SU-DHL-6 (cell line): Measurements from ENCODE around the gene MAPT.

Experiments used
- H2AFZ ChIP-seq: fragments of 200-600 bp; sonication (generic); 2 replicates; pipeline ENCODE4 v1.6.1; 2014; ENCODE audit warnings: low read depth, mild to moderate bottlenecking, moderate library complexity, mixed read lengths, antibody characterized with exemption, low read length; ENCODE audit not compliant: severe bottlenecking
- H3F3A ChIP-seq: fragments of 200-600 bp; shearing (Covaris generic); 2 replicates; pipeline ENCODE4 v1.6.0; 2016; ENCODE audit warnings: antibody characterized with exemption, mild to moderate bottlenecking; ENCODE audit not compliant: insufficient read depth
- H3K27ac ChIP-seq: fragments of 200-600 bp; sonication (generic); 2 replicates; pipeline ENCODE4 v1.5.1; 2016; ENCODE audit warnings: low read depth, mild to moderate bottlenecking, low read length, moderate library complexity, mixed read lengths
- H3K27me3 ChIP-seq: fragments of 200-600 bp; sonication (generic), shearing (Covaris generic); 2 replicates; pipeline ENCODE4 v1.6.0; 2014; ENCODE audit warnings: mild to moderate bottlenecking, low read length
- H3K36me3 ChIP-seq: fragments of 200-600 bp; sonication (generic); 2 replicates; pipeline ENCODE4 v1.6.1; 2014; ENCODE audit warnings: mild to moderate bottlenecking, low read length, mixed read lengths
- H3K4me2 ChIP-seq: fragments of 300-600, 200-600 bp; shearing (Covaris generic), sonication (generic); 2 replicates; pipeline ENCODE4 v1.6.0; 2014; ENCODE audit warnings: low read length, low read depth, mild to moderate bottlenecking; ENCODE audit not compliant: poor library complexity, severe bottlenecking
- H3K4me3 ChIP-seq: fragments of 200-600 bp; sonication (generic); 2 replicates; pipeline ENCODE4 v1.5.1; 2014; ENCODE audit warnings: antibody characterized with exemption, low read length, mild to moderate bottlenecking, mixed read lengths; ENCODE audit not compliant: insufficient read depth, poor library complexity, severe bottlenecking
- H3K79me2 ChIP-seq: fragments of 200-600 bp; sonication (generic); 2 replicates; pipeline ENCODE4 v1.6.1; 2014; ENCODE audit warnings: mild to moderate bottlenecking, low read length, moderate library complexity; ENCODE audit not compliant: insufficient read depth
- H3K9ac ChIP-seq: fragments of 200-600 bp; sonication (generic); 2 replicates; pipeline ENCODE4 v1.7.0; 2014; ENCODE audit warnings: mild to moderate bottlenecking, low read length
- H3K9me2 ChIP-seq: fragments of 200-600 bp; sonication (generic); replicated peaks from 2 replicates; pipeline ENCODE4 v1.6.1; 2014; ENCODE audit warnings: low read length; ENCODE audit not compliant: insufficient read depth
- H3K9me3 ChIP-seq: fragments of 200-600 bp; sonication (generic); 2 replicates; pipeline ENCODE4 v1.6.1; 2014; ENCODE audit warnings: low read length, mixed read lengths; ENCODE audit not compliant: insufficient read depth
- H4K20me1 ChIP-seq: fragments of 200-600 bp; sonication (generic); 2 replicates; pipeline ENCODE4 v1.6.1; 2014; ENCODE audit warnings: low read depth, mild to moderate bottlenecking, antibody characterized with exemption, low read length, moderate library complexity, mixed read lengths
- EZH2phosphoT487 ChIP-seq: fragments of 200-600 bp; sonication (generic), shearing (Covaris generic); conservative IDR thresholded peaks from 2 replicates; pipeline ENCODE4 v1.6.1; 2018; ENCODE audit warnings: mild to moderate bottlenecking, antibody characterized with exemption, low read length, moderate library complexity, mixed read lengths
- TF ChIP-seq, protein P1 (sequence below): fragments of 200-600 bp; sonication (generic); IDR thresholded peaks from one replicate; pipeline ENCODE4 v1.5.1; 2017; ENCODE audit warnings: antibody characterized with exemption, mild to moderate bottlenecking, low read length, moderate library complexity; ENCODE audit not compliant: insufficient read depth, poor library complexity, severe bottlenecking

Gene MAPT

DNA sequence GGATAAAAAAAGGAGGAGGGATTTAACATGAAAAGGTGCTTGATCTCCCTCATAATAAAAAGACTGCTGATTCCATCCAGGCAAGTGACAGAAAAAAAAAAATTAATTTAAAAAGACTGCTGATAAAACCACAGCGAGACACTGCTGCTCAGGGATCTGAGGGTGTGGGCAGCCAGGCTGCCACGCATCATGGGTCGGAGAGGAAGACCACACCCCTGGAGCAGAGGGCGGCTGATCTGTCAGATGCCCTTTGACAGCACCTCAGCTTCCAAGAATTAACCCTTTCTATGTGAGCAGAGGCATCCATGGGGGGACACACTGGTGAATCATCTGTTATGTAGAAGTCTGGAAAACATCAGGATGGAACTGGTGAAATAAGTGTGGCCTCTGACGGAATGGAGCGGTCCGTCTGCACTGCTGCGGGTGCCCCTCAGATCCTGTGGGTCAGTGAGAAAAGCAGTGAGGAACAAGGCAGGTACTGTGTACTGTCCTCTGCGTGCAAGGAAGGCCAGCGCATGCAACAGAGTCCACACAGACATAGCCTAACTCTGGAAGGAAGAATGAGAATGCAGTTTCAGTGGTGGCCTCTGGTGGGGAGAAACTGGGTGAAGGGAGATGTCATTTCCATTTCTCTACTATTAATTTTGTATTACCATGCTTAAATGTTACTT lies 19.8 kb downstream of the MAPT start:
- H3K27ac ChIP-seq, result no peak overlapping the region
- H3K79me2 ChIP-seq, result no peaks in the 10 kb centered on the region
- H4K20me1 ChIP-seq, result no peaks in the 10 kb centered on the region
- H3K4me2 ChIP-seq, result no peak overlapping the region
- no peaks in the 10 kb centered on the region for H3K27me3 ChIP-seq
- no peaks in the 10 kb centered on the region for H3F3A ChIP-seq
- H3K9me2 ChIP-seq, result no peaks in the 10 kb centered on the region
- no peak overlapping the region for H3K4me3 ChIP-seq
- no peak overlapping the region for H3K9ac ChIP-seq
- H2AFZ ChIP-seq, result no peak overlapping the region
- TF ChIP-seq EZH2phosphoT487, result no peak
- TF ChIP-seq, protein P1, sequence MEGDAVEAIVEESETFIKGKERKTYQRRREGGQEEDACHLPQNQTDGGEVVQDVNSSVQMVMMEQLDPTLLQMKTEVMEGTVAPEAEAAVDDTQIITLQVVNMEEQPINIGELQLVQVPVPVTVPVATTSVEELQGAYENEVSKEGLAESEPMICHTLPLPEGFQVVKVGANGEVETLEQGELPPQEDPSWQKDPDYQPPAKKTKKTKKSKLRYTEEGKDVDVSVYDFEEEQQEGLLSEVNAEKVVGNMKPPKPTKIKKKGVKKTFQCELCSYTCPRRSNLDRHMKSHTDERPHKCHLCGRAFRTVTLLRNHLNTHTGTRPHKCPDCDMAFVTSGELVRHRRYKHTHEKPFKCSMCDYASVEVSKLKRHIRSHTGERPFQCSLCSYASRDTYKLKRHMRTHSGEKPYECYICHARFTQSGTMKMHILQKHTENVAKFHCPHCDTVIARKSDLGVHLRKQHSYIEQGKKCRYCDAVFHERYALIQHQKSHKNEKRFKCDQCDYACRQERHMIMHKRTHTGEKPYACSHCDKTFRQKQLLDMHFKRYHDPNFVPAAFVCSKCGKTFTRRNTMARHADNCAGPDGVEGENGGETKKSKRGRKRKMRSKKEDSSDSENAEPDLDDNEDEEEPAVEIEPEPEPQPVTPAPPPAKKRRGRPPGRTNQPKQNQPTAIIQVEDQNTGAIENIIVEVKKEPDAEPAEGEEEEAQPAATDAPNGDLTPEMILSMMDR, result no peak
- no peaks in the 10 kb centered on the region for H3K9me3 ChIP-seq
- no peaks in the 10 kb centered on the region for H3K36me3 ChIP-seq

- Histone ChIP-seq H3K9me3 (no peaks in the 10 kb centered on the region), H4K20me1 (no peaks in the 10 kb centered on the region), H2AFZ (no peak overlapping the region), H3K36me3 (no peaks in the 10 kb centered on the region), H3F3A (no peaks in the 10 kb centered on the region), H3K27me3 (no peaks in the 10 kb centered on the region), H3K4me3 (no peak overlapping the region), H3K79me2 (no peaks in the 10 kb centered on the region), H3K9ac (no peak overlapping the region), H3K9me2 (no peaks in the 10 kb centered on the region), H3K4me2 (no peak overlapping the region), H3K27ac (no peak overlapping the region)
- TF ChIP-seq, protein P1, result no peak
- TF ChIP-seq EZH2phosphoT487, result no peak
Measured at GRCh38 chr17:45915263-45915662, 20.9 kb downstream of the MAPT start.

- TF ChIP-seq, protein P1, result no peak
- no peak for TF ChIP-seq EZH2phosphoT487
Measured at GRCh38 chr17:45917081-45917480, 22.7 kb downstream of the MAPT start.

More at GRCh38 chr17:45917081-45917480, 22.7 kb downstream of the MAPT start:
- H3K27ac ChIP-seq, result no peak overlapping the region
- no peaks in the 10 kb centered on the region for H3K9me2 ChIP-seq
- no peaks in the 10 kb centered on the region for H3K36me3 ChIP-seq
- no peak overlapping the region for H3K4me3 ChIP-seq
- no peak overlapping the region for H2AFZ ChIP-seq
- no peak overlapping the region for H3K9ac ChIP-seq
- no peaks in the 10 kb centered on the region for H3K9me3 ChIP-seq
- H3F3A ChIP-seq, result no peaks in the 10 kb centered on the region
- no peak overlapping the region for H3K4me2 ChIP-seq
- no peaks in the 10 kb centered on the region for H3K79me2 ChIP-seq
- no peaks in the 10 kb centered on the region for H3K27me3 ChIP-seq
- no peaks in the 10 kb centered on the region for H4K20me1 ChIP-seq
